Spleen (tissue), 7 donors: ENCODE data around the gene RHBDL1.

Experiments
- POLR2A ChIP-seq, 3 donors: fragments of 450-650 bp; IDR thresholded peaks; one replicate each; pipeline ENCODE4 v1.5.1; 2017; ENCODE audit warnings: antibody characterized with exemption in 3 of 3, mild to moderate bottlenecking in 1 of 3
- POLR2AphosphoS5 ChIP-seq, 3 donors: sonication (generic); formaldehyde crosslinking; IDR thresholded peaks; one replicate each; pipeline ENCODE4 v1.5.1; 2017; ENCODE audit warnings: antibody characterized with exemption in 3 of 3
- TF ChIP-seq, protein P1 (sequence below), 11 experiments: fragments of 200-600 bp in 7 of 11; fragments of 450-650 bp in 4 of 11; sonication (generic) in 4 of 11; IDR thresholded peaks in 8 of 11; conservative IDR thresholded peaks in 3 of 11; 1 replicate in 7 of 11; 2 replicates in 4 of 11; pipeline versions ENCODE4 v1.4.0 to v1.8.0; 2016 to 2021; ENCODE audit warnings: antibody characterized with exemption in 11 of 11, inconsistent platforms in 4 of 11, mild to moderate bottlenecking in 1 of 11
- donor health status: DM: no; HTN: no; CAD: no; lungs with moderate emphysema.
- donor health status: DM: no; HTN: no; CAD: no.
- donor health status: DM: no; HTN: no; CAD: no.

- TF ChIP-seq, protein P1, sequence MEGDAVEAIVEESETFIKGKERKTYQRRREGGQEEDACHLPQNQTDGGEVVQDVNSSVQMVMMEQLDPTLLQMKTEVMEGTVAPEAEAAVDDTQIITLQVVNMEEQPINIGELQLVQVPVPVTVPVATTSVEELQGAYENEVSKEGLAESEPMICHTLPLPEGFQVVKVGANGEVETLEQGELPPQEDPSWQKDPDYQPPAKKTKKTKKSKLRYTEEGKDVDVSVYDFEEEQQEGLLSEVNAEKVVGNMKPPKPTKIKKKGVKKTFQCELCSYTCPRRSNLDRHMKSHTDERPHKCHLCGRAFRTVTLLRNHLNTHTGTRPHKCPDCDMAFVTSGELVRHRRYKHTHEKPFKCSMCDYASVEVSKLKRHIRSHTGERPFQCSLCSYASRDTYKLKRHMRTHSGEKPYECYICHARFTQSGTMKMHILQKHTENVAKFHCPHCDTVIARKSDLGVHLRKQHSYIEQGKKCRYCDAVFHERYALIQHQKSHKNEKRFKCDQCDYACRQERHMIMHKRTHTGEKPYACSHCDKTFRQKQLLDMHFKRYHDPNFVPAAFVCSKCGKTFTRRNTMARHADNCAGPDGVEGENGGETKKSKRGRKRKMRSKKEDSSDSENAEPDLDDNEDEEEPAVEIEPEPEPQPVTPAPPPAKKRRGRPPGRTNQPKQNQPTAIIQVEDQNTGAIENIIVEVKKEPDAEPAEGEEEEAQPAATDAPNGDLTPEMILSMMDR (IDR thresholded peaks at IDR 0.05 in 8 of 11, conservative IDR thresholded peaks at IDR 0.05 in 3 of 11), result no peak
- TF ChIP-seq POLR2A (IDR thresholded peaks at IDR 0.05) (no peak), POLR2AphosphoS5 (IDR thresholded peaks at IDR 0.05) (peak; percentile 8 to 63 (median 62))
Measured at GRCh38 chr16:674214-674881, 1.1 kb upstream of the RHBDL1 start.
